Kidney capillary endothelial cell (primary cell): ENCODE results near the gene SLC39A12.
"Not testable (repeated sequence)": the region's sequence is repeated elsewhere in the genome, so short reads cannot be mapped to it uniquely, and the experiment has no call there.

Source experiments
- DNase-seq: peaks from one replicate; pipeline ENCODE4 v3.0.0-alpha.2; 2018; ENCODE audit warnings: low spot score

SLC39A12 gene

GRCh38 chr10:17951868-17952371, at the start of gene SLC39A12:
TSS of gene SLC39A12 (plus strand) at chr10:17951918. CDS start at chr10:17953277, 1,359 bp downstream.
- DNase-seq = peak; percentile 10

DNA sequence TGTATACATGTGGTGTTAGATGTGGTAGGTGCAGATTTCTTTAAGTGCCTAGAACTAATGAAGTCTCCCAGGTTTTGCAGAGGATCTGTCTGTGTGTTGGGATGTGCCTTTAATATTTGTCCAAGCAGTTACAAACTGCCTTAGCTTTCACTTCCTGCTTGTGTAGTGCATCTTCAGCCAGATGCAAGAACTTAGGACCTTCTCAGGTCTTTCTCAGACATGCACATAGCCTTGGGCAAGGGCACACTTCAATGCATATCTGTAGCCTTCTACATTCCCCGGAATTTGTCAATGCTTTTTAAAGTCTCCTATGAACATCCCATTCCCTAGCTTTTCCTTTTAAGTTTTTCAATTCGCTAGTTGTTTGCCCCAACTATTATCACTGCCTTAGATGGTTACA, 47.2 kb upstream of the SLC39A12 start:
- no peak for DNase-seq

GRCh38 chr10:17905491-17905890, 46.2 kb upstream of the SLC39A12 start:
- no peak for DNase-seq

- DNase-seq = no peak
Observed at GRCh38 chr10:17906002-17906401, 45.7 kb upstream of the SLC39A12 start.

GRCh38 chr10:17907641-17908040, 44.1 kb upstream of the SLC39A12 start:
- no peak for DNase-seq

DNA sequence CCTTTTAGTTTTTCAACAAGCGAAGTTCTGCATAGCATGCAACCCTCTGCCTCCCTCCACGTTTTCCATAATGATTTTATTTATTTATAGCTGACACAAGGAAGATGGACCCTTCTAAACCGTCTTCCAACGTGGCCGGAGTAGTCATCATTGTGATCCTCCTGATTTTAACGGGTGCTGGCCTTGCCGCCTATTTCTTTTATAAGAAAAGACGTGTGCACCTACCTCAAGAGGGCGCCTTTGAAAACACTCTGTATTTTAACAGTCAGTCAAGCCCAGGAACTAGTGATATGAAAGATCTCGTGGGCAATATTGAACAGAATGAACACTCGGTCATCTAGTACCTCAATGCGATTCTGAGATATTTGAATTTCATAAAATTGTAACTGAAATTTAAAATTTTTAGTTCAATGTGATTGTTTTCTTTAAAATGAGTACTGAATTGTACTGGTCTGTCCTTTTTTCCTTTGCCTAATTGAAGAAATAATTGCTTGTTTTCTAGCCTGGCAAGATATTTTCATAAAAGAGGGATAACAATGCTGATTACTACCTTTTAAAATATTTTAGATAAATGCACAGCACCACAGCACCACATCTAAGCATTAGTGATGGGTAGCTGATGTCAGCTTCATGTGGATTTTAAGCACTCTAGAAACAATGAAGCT, 41.5 kb upstream of the SLC39A12 start:
- DNase-seq = peak; percentile 19

- DNase-seq = no peak
Observed at GRCh38 chr10:17912754-17913153, 39.0 kb upstream of the SLC39A12 start.

- no peak for DNase-seq
Observed at GRCh38 chr10:17913604-17914003, 38.1 kb upstream of the SLC39A12 start.

- DNase-seq = no peak
Observed at GRCh38 chr10:17914169-17915045, 37.3 kb upstream of the SLC39A12 start.

DNA sequence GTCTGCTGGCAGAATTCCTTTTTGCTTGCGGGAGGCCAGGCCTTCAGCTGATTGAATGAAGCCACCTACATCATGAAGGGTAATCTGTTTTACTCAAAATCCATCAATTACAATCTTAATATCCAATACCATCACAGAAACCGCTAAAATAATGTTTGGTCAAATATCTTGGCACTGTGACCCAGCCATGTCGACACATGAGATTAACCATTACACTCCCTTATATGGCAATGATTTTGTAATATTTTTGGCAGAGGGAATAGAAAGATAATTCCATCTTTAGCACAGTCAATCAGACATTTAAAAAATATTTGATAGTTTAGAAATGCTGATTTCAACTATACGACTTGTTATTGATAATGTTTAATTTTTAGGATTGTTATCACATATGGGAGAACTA, 36.5 kb upstream of the SLC39A12 start:
- DNase-seq = no peak

DNA sequence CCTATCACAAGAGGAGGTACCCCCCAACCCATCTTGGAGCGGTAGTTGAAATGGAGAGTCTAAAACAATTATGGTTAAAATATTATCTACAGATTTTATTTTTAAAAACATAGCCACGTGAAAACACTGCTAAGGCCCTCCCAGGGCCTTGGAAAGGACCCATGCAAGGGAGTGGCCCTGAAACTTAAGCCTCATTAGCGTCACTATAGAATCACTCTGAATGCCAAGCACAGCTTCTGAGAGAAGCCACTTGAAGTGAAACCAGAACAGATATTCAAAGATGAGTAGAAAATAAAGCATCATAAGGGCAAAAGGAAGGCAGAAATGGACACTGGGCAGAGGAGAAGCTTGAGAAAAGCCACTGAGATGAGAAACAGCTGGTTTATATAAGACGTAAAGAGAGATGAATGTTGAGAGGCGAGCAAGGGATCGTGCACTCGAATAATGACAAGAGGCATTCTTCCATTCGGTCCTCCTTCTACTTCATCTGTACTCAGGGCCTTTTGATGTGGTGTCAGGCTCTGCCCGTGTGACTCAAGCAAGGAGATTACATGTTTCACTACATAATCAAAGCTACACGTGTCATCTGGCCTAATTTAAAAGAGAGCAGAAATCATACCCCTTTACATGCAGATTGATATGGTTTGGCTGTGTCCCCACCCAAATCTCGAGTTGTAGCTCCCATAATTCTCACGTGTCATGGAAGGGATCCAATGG, 33.4 kb upstream of the SLC39A12 start:
- no peak for DNase-seq

GRCh38 chr10:17921378-17921777, 30.3 kb upstream of the SLC39A12 start:
- no peak for DNase-seq

GRCh38 chr10:17923728-17924127, 28.0 kb upstream of the SLC39A12 start:
- DNase-seq = no peak

GRCh38 chr10:17943033-17943745, 8.5 kb upstream of the SLC39A12 start:
- DNase-seq = no peak

DNA sequence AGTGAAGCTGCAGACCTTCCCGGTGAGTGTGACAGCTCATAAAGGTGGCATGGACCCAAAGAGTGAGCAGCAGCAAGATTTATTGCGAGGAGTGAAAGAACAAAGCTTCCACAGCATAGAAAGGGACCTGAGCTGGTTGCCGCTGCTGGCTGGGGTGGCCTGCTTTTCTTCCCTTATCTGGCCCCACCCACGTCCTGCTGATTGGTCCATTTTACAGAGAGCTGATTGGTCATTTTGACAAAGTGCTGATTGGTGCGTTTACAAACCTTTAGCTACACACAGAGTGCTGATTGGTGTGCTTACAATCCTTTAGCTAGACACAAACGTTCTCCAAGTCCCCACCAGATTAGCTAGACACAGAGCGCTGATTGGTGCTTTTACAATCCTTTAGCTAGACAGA, 1.4 kb upstream of the SLC39A12 start:
- DNase-seq = not testable (repeated sequence)

DNA sequence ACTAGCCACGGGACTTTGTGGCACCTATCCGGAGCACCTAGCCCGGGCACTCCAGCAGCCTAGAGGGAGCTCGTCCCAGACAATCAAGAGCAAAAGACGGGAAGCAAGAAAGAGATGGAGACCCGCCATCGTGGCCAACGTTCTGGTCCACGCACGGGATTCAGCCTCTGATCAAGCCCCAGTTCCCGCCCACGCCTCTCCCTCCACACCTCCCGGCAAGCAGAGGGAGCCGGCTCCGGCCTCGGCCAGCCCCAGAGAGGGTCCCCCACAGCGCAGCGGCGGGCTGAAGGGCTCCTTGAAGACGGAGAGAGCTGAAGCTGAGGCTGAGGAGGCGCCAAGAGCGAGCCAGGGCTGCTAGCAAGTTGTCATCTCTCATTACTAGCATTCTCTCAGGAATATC, 992 bp upstream of the SLC39A12 start:
- no peak for DNase-seq

DNA sequence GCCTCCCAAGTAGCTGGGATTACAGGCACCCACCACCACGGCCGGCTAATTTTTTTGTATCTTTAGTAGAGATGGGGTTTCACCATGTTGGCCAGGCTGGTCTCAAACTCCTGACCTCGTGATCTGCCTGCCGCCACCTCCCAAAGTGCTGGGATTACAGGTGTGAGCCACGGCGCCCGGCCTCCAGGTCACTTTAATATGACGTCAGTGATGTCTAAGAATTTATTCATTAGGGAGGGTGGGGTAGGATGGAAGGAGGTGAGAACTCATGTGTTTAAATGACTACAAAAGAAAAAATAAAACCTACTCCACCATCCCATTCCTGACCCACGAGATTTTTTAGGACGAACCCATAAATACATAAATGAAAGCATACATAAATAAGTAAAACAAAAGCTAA, 2.7 kb downstream of the SLC39A12 start:
- not testable (repeated sequence) for DNase-seq

GRCh38 chr10:17954861-17955260, 3.1 kb downstream of the SLC39A12 start:
- DNase-seq = no peak

GRCh38 chr10:17958049-17958448, 6.3 kb downstream of the SLC39A12 start:
- no peak for DNase-seq

GRCh38 chr10:17959870-17960269, 8.2 kb downstream of the SLC39A12 start:
- DNase-seq = no peak

DNA sequence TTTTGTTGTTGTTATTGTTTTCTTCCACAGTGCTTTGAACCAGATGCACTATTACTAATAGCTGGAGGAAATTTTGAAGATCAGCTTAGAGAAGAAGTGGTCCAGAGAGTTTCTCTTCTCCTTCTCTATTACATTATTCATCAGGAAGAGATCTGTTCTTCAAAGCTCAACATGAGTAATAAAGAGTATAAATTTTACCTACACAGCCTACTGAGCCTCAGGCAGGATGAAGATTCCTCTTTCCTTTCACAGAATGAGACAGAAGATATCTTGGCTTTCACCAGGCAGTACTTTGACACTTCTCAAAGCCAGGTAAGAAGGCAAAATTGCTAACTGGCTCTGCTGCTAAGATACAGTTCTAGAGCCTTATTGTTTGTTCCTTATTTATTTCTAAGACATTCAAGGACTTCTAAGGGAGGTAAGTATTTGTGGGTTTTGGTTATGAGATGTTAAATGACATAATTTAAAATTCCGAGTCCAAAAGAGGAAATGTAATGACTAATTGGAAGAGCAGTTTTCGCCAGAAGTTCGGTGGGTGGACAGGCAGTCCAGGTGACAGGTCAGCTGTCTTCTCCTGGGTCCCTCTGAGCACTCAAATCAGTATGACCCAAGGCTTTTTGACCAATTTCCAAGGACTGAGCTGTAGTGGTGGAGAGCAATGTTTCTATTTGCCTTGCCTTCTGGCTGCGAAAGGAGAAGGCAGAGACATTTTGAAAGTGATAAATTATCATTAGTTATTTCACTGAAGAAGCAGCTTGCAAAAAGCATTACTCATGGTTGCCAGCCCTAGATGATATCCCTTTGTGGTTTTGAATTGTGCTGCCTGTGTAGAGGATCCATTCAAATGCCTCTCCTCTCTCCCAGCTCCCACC, 10.1 kb downstream of the SLC39A12 start:
- no peak for DNase-seq
